GM12878 (cell line): Measurements from ENCODE around the gene MYF6.

Experiments used
- ATF2 ChIP-seq: IDR thresholded peaks from 2 replicates; pipeline ENCODE4 v1.6.1; 2012; ENCODE audit warnings: low read length, inconsistent platforms
- EZH2 ChIP-seq: IDR thresholded peaks from 2 replicates; pipeline ENCODE4 v1.6.1; 2012; ENCODE audit warnings: low read depth, mild to moderate bottlenecking, control low read depth, inconsistent platforms, low read length, borderline replicate concordance; ENCODE audit not compliant: control insufficient read depth
- POLR2A ChIP-seq: IDR thresholded peaks from 2 replicates; pipeline ENCODE4 v1.6.1; 2011; ENCODE audit warnings: low read depth, mild to moderate bottlenecking, low read length
- SPI1 ChIP-seq: IDR thresholded peaks from 2 replicates; pipeline ENCODE4 v1.6.1; 2011; ENCODE audit warnings: low read depth, mild to moderate bottlenecking, low read length, moderate library complexity, borderline replicate concordance; ENCODE audit not compliant: insufficient read depth
- TF ChIP-seq, protein P1 (sequence below), 3 experiments: IDR thresholded peaks in 2 of 3; conservative IDR thresholded peaks in 1 of 3; 2 replicates each; pipeline ENCODE4 v1.5.1; 2011; ENCODE audit warnings: low read depth in 3 of 3, low read length in 3 of 3, mild to moderate bottlenecking in 3 of 3, control low read depth in 2 of 3, moderate library complexity in 2 of 3, inconsistent platforms in 1 of 3, mixed read lengths in 1 of 3; ENCODE audit not compliant: control insufficient read depth in 2 of 3, insufficient read depth in 1 of 3; ENCODE audit errors: extremely low read depth in 1 of 3
- TF ChIP-seq, protein P2 (sequence below): IDR thresholded peaks from 2 replicates; pipeline ENCODE4 v1.6.1; 2012; ENCODE audit warnings: mild to moderate bottlenecking, low read depth, low read length

- TF ChIP-seq, protein P1, sequence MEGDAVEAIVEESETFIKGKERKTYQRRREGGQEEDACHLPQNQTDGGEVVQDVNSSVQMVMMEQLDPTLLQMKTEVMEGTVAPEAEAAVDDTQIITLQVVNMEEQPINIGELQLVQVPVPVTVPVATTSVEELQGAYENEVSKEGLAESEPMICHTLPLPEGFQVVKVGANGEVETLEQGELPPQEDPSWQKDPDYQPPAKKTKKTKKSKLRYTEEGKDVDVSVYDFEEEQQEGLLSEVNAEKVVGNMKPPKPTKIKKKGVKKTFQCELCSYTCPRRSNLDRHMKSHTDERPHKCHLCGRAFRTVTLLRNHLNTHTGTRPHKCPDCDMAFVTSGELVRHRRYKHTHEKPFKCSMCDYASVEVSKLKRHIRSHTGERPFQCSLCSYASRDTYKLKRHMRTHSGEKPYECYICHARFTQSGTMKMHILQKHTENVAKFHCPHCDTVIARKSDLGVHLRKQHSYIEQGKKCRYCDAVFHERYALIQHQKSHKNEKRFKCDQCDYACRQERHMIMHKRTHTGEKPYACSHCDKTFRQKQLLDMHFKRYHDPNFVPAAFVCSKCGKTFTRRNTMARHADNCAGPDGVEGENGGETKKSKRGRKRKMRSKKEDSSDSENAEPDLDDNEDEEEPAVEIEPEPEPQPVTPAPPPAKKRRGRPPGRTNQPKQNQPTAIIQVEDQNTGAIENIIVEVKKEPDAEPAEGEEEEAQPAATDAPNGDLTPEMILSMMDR (IDR thresholded peaks at IDR 0.05 in 2 of 3, conservative IDR thresholded peaks at IDR 0.05 in 1 of 3; ENCODE audit: control insufficient read depth in 2 of 3, extremely low read depth in 1 of 3, insufficient read depth in 1 of 3, low read depth in 3 of 3, low read length in 3 of 3) = no peak
- TF ChIP-seq POLR2A (no peak), EZH2 (no peak), SPI1 (no peak), ATF2 (no peak)
- TF ChIP-seq, protein P2, sequence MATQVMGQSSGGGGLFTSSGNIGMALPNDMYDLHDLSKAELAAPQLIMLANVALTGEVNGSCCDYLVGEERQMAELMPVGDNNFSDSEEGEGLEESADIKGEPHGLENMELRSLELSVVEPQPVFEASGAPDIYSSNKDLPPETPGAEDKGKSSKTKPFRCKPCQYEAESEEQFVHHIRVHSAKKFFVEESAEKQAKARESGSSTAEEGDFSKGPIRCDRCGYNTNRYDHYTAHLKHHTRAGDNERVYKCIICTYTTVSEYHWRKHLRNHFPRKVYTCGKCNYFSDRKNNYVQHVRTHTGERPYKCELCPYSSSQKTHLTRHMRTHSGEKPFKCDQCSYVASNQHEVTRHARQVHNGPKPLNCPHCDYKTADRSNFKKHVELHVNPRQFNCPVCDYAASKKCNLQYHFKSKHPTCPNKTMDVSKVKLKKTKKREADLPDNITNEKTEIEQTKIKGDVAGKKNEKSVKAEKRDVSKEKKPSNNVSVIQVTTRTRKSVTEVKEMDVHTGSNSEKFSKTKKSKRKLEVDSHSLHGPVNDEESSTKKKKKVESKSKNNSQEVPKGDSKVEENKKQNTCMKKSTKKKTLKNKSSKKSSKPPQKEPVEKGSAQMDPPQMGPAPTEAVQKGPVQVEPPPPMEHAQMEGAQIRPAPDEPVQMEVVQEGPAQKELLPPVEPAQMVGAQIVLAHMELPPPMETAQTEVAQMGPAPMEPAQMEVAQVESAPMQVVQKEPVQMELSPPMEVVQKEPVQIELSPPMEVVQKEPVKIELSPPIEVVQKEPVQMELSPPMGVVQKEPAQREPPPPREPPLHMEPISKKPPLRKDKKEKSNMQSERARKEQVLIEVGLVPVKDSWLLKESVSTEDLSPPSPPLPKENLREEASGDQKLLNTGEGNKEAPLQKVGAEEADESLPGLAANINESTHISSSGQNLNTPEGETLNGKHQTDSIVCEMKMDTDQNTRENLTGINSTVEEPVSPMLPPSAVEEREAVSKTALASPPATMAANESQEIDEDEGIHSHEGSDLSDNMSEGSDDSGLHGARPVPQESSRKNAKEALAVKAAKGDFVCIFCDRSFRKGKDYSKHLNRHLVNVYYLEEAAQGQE = no peak
Measured at GRCh38 chr12:80662586-80662985, 44.8 kb upstream of the MYF6 start.
